Measurements from ENCODE around the gene GGT1.
"Not testable (repeated sequence)": the region's sequence is repeated elsewhere in the genome, so short reads cannot be mapped to it uniquely, and the experiment has no call there.

GGT1 gene

DNA sequence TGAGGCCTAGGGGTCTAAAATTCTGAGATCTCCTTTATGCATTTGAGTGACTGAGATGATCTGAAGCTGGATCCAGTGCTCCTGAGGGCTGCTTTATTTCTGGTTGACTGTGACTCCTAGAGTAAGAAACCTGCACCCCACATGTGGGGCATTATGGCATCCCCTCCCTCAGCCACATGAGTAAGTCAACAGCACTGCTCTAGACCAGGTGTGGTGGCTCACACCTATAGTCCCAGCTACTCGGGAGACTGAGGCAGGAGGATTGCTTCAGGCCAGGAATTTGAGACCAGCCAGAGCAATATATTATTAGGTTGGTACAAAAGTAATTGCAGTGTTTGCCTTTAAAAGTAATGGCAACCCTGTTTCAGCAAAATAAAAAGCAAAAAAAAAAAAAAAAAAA lies 39.3 kb downstream of the GGT1 start:
- not testable (repeated sequence) for DNase-seq, ATAC-seq

DNA sequence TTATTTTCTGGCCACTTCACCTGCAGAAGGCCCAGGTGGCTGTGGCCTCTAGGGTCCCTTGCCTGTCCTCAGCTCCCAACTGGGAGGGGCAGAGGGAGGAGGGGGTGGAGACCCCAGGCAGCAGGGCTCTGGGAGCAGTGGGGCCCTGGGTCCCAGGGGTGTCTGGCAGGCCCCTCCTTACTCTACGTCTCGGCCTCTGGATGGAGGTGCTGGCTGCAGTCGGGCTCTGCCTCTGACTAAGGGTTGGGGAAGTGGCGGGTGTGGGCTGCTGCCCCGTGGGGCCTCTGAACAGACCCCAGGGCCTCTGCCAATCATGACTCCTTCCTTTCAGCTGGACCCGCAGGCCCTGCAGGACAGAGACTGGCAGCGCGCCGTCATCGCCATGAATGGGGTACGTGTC lies 41.4 kb downstream of the GGT1 start:
- DNase-seq, ATAC-seq: not testable (repeated sequence)

GRCh38 chr22:24645408-24646399 lies 42.7 kb downstream of the GGT1 start:
- not testable (repeated sequence) for DNase-seq, ATAC-seq

GRCh38 chr22:24646756-24647155 lies 43.8 kb downstream of the GGT1 start:
- DNase-seq, ATAC-seq: not testable (repeated sequence)

DNA sequence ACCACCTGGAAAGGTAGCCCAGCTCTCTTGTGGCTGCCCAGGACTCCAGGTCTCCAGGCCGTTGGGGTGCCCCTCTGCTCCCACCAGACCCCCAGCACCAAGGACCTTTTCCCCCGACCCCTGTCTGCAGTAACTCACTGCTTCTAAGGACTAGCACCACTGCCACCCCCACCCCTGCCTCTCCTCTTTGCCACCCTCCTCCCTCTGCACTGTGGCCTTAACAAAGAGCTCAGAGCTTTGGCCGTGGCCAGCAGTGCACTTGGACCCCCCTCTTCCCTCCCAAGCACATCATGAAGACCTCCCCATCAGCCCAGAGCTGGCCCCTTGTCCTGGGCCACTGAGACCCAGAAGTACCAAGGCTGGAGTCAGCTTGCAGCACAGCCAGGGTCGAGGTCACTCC lies 46.4 kb downstream of the GGT1 start:
- not testable (repeated sequence) for ATAC-seq, DNase-seq

DNA sequence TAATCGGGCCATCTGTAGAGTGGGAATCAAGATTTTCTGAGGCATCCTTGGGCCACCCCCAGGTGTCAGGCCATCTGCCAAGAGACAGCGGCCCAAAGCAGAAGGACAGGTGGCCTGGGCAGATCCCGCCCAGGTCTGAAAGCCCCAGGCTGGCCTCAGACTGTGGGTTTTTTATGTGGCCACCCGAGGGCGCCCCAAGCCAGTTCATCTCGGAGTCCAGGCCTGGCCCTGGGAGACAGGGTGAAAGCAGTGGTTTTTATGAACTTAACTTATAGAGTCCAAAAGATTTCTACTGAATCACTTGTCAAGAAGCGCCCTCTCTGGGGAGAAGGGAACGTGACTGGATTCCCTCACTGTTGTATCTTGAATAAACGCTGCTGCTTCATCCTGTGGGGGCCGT lies 47.9 kb downstream of the GGT1 start:
- ATAC-seq = not testable (repeated sequence)
- peak; percentile 70 for DNase-seq

- ATAC-seq, DNase-seq: not testable (repeated sequence)
Observed at GRCh38 chr22:24665395-24665794, 62.4 kb downstream of the GGT1 start.

DNA sequence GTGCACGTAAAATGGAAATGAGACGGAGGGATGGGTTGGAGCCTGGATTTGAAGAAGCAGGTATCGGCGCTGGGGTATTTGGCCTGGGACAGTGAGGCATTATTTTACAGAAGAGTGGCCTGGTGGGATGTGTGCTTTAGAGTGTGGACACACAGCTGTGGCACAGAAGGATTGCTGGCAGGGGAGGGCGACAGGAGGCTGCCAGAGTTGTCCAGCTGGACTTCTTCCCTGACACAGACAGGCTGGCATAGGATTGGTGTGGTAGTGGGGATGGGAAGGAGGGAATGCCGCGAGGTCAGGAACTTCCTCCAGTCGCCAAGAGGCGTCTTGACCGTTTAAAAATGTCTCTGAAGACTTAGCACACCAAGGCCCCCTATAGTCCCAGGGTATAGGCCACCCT lies 64.9 kb downstream of the GGT1 start:
- ATAC-seq, DNase-seq: not testable (repeated sequence)

GRCh38 chr22:24672532-24672931 lies 69.5 kb downstream of the GGT1 start:
- not testable (repeated sequence) for DNase-seq, ATAC-seq
